Daoy (cell line): ENCODE measurements around the gene CNTNAP2. TPM values are rescaled to one million over a fixed set of nuclear protein-coding genes. Genes with fewer than 3 reads are reported as not detected.

Source experiments
- DNase-seq: peaks from one replicate; pipeline ENCODE4 v3.0.0-alpha.2; 2015; ENCODE audit warnings: low read depth
- total RNA-seq: library from RNA; depleted of rRNA; stranded (reverse); fragments of >200 nt; shearing (Covaris generic); gene quantifications from 2 replicates; pipeline ENCODE4 v1.2.3, GENCODE V29; 2014

CNTNAP2 gene
- total RNA-seq, 1 experiment from 2014 or later, result 6.4 TPM

DNA sequence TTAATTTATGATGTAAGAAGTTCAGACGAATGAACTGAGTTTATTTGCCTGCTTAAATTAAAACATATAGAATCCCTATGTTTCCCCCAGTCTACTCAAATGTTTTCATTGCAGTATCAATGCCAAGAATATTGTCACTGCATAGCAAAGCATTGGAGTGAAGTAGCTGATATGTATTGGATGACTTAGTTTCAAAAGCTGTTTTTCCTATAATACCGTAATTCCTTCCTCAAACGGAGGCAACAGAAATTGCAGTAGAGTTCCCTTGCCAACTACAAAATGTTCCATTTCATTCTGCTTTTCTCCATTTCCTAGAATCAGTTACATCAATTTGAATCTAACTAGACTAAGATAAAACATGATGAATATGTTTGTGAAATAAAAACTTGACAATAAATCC lies 174.1 kb downstream of the CNTNAP2 start:
- DNase-seq, result no peak

DNA sequence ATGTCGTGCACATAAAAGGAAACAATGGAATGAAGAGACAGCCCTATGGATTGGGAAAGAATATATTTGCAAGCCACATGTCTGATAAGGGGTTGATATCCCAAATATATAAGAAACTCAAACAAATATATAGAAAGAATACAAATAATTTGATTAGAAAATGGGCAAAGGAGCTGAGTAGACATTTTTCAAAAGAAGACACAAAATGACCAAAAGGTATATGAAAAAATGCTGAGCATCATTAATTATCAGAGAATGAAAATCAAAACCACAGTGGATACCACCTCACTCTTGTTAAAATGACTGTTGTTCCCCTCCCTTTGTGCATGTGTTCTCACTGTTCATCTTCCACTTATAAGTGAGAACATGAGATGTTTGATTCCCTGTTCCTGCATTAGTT lies 175.3 kb downstream of the CNTNAP2 start:
- DNase-seq, result no peak

DNA sequence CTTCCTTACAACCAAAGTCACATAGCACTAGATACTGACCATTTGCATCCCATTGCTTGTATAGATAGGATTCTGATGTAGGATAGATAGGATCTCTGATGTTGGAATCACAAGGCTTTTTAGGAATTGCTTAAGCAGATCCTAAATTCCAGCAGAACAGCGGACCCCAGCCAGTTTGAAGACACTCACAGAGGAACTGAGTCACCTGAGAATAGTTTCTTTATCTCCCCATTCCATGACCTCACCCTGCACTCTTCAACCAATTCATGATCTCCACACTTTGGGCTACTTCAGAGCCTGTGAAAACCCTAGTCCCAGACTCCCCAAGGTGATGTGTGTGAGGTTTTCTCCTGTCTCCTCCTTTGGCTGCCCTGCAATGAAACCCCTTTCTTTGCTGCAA lies 179.4 kb downstream of the CNTNAP2 start:
- no peak for DNase-seq

DNA sequence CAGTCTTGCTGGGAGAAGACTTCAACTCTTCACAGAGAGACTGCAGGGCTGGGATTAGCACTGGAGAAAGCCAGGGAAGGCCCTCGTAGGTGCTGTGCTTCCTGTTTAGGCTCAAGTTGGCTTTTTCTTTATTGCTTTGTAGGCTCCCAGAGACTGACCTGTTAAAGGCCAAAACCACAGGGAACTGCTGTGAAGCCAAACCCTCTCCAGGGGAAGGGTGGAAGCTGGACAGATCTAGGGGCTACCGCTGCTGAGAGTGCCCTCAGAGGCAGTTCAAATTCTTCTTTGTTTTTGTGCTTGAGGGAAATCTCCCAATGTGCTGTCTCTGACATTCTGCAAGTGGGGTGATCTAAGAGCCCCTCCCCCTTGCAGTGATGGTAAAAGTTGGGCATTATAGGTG lies 198.4 kb downstream of the CNTNAP2 start:
- DNase-seq, result no peak

DNA sequence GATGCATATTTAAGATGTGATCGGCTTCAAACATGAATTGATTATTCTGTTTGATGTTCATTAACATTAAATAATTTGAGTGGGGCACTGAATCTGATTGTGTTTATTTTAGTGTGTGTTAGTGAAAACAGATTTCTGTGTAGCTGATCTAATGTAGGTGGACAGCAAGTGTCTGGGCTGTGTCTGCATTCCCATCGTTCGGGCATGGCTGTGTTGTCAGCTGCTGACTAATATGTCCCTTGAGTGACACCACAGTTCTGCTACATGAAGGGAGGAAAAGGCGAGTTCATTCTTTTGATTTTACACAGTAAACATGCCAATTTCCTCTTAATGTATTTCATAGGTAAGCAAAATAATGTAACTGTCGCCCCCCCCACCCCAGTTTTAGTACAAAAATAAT lies 203.0 kb downstream of the CNTNAP2 start:
- DNase-seq, result no peak

DNA sequence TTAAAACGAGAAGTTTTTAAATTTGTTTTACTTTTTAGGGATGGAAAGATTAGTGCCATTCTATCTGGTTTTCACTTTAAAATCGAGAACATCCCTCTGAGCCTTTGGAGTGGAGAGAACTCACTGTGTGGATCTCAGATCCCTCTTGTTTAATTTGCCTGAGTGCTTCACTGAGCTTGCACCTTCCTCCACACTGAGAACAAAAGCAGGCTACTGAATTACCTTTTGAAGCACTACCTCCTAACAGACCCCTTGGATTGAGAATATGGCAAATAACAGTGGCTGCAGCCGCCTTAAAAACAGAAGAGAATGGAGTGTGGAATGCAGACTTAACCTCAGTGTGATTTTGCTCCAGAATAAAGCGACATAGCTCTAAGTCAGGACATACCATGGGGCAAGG lies 204.7 kb downstream of the CNTNAP2 start:
- no peak for DNase-seq

DNA sequence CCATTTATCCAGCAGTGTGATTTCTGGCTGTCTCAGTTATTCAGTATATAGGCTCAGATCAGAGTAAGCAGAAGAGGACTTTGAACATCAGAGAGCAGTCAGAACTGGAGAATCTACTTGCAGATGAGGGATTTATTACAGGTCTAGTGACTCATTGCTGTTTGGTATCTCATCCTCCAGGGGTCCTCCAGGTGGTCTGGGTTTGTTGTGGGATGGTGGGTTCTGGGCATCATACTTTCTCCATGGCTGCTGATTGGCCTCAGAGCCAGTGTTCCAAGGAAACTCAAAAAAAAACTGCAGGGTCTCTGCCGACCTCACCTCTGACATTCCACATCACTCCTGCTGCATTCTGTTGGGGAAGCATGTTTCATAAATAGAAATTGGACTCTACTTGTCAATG lies 214.8 kb downstream of the CNTNAP2 start:
- no peak for DNase-seq

DNA sequence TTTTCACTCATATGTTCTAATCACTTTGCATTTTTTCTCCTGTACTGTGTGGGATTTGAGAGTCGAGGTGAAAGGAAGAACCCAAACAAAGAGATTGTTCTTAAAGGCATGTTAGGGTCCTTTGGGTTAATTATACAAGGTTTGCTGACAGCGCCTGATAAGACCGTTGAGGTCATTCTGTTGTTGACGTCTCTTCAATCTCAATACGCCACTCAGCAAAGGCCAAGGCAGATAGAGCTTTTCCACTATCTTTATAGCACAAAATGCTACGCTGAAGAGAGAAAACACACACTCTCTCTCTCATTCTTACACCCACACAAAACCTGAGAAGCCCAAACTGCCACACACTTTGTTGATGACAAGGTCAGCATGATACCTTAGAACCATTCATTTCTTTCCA lies 228.7 kb downstream of the CNTNAP2 start:
- no peak for DNase-seq

DNA sequence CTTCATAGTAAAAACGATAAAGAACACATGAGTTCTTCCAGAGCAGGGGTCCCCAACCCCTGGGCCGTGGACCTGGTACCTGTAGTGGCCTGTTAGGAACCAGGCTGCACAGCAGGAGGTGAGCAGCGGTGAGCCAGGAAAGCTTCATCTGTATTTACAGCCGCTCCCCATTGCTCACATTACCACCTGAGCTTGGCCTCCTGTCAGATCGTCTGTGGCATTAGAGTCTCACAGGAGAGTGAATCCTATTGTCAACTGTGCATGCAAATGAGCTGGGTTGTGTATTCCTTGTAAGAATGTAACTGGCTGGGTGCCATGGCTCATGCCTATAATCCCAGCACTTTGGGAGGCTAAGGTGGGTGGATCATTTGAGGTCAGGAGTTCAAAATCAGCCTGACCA lies 229.5 kb downstream of the CNTNAP2 start:
- no peak for DNase-seq

DNA sequence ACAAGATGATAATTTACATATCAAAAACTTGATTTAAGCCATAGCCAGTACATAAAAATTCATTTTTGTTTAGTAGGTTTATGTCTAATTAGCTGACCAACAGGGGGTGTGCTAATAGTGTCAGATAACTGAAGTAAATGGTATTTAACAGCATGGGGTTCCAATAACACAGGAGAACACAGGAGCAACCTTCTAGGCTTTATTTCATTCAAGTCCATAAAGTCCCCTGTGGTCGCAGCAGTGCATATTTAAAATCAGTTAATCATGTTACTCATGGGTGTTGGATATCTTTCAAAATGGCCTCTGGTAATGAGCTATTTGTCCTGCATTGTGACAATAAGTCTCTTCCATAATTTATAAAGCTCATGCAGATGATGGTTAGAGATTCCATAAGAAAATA lies 238.6 kb downstream of the CNTNAP2 start:
- no peak for DNase-seq

DNA sequence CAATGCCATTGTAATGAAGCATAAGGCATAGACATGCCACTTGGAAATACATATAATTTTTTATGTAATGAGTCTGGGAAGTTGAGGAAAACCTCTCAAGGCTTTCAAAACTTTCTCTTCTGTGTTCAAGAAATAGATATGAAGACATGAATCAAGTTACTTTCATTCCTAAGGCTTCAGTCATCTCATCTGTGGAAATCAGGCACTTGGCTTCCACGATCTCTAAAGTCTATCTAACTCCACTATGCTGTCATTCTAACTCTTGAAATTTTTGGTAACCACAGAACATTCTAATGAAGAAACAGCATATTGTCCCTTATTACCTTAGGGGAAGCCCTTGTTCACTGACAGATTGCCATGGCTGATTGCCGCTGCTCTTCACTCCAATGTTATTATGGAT lies 242.6 kb downstream of the CNTNAP2 start:
- DNase-seq, result no peak

DNA sequence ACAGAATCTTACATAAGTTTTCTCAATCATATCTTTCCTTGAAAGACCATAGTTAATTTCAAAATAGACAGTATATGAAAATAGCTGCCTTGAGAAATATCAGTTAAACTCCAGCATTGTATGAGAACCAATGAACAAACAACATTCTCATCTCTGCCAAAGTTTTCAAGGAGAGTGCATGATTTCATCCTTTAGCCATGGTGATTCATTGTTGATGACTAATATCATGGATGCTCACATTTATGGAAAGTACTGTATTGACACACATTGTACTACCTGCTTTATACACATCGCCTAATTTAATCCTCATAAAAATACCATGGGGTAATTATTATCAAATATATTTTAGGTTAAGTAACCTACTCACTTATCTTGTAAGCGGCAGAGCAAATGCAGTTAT lies 250.3 kb downstream of the CNTNAP2 start:
- DNase-seq, result no peak

DNA sequence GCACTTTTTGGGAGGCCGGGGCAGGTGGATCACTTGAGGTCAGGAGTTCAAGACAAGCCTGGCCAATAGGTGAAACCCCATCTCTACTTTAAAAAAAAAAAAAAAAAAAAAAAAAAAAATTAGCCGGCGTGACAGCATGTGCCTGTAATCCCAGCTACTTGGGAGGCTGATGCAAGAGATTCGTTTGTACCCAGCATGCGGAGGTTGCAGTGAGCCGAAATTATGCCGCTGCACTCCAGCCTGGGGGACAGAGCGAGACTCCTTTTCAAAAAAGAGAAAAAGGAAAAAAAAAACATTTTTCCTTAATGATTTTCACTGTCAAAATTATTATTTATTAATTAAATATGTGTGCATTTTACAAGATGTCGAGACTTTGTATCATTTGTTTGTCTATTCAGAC lies 253.6 kb downstream of the CNTNAP2 start:
- DNase-seq, result no peak

DNA sequence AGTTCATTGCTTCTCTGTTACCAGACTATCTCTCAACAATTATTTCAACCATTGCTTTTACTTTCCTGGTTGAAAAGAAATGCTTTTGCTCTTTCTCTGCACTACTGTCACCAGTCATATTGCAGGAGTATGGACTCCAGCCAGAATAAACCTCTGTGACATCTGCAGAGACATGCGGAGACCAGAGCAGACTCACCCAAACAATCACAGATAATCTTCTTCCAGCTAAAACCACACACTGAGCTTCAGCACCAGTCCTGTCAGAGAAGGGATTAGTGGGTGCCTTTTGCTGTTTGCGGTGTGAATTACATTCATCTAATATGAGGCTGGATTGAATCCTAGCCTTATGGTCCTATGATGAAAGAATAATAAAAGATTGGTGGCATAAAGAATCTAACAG lies 258.6 kb downstream of the CNTNAP2 start:
- no peak for DNase-seq

DNA sequence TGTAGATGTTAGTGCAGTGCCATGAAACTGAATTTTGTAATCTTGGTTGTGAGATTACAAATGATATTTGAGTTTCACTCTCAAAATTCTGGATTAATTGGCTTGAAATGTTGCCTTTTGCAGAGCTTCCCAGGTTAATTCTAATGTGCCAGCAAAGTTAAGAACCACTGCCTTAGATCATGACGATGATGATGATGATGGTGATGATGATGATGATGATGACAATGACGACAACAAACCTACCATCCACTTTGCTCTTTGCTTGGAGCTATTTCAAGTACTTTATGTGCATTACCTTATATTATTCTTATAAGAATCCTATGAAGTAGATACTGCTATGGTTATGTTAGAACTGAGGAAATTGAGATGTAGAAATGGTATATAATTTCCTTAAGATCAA lies 261.6 kb downstream of the CNTNAP2 start:
- DNase-seq, result no peak

DNA sequence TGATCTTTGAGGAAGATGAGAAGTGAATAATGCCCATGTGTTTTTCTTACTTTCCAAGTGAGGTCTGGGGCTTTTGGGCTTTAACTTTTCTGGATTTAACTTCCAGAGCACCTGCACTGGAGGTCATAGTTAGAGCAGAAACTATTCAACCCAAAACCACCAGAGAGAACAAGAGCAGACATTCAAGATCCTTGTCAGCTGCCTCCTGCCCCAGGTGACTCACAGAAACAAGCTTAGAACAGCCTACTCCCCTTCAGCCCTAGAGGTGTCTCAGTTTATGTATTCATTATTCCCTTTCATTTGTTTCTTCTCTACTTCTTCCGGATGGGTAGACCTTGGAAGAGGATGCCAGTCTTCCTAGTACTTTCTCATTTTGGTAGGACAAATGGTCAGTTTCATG lies 270.5 kb downstream of the CNTNAP2 start:
- DNase-seq, result no peak

DNA sequence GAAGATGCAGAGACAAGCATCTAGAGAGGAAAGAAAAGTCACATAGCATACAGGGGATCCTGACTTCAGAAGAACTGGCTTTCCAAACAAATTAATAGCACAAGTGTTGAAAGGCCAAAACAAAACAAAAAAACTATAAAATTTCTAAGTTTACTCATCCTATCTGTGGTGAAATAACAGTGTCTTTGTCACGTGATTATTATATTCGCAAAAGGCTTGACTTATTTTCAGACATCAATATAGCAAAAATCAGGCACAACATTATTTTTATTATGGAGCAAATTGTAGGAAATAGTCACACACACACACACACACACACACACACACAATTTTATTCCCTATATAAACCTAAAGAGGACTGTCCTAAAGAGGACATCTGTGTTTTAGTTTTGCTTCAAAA lies 272.3 kb downstream of the CNTNAP2 start:
- DNase-seq, result no peak

DNA sequence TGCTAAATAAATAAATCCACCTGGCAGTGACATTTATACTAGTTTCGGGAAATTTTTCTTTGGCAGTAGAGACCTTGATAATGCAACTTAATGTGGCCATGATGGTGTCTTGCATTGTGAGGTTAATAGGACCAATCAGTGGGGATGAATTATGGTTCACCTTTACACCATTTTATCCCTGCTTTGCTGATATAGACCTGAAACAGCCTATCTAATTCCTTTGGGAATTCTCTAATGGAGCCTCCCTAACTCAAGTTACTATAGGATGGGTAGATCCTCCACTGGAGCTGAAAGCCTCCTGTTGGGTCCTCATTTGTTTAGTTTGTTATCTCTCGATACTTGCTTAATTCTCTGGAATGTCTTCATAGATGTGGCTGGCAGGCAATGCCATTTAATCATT lies 276.7 kb downstream of the CNTNAP2 start:
- DNase-seq, result no peak

DNA sequence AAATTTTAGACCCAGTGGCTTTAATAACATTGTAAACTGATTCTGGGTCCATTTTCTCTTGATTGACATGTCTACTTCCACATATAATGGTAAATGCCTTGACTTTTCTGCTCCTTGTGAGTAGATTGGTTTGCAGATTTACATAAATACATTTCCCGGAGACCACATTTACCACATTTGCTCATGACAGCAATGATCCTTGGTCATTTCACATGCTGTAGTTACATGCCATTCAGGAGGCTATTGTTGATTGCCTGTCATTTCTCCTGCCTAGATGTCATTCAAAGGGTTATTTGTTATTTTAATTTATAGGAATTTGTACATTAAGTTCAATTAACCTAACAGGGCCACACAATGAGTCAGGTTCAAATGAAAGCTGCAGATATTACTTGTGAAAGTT lies 280.5 kb downstream of the CNTNAP2 start:
- no peak for DNase-seq

DNA sequence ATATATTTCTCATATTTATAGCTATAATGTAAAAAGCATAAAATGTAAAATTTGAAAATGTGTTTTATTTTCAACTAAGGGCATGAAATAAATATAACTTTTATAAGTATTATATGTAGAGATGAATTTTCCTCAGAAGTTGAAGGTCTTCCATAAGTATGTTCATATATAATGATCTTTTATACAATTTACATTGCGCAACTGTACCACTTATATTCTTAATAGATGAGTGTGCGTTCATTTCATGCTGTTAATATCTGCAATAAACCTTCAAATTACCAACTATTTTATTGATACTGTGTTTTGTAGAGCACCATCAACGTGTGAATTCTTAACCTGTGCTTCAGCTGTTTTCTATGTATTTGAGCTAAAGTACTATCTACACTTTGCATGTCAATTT lies 285.3 kb downstream of the CNTNAP2 start:
- DNase-seq, result no peak

DNA sequence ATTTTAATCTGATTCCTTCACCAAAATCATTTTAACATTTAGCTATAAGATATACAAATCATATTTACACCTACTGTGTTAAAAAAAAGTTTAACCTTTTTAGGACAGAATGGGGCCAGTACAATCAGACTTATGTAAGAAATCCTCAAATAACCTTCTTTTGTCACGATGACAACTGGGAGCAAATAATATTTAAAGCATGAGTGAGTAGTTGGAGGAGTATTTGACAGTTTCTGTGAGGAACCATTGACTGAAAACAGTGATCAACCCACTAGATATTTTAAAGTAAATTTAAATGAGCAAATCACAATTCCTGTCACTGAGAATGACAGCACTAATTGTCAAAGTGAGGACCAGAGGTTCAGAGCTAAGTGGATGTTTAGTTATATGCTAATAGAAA lies 289.1 kb downstream of the CNTNAP2 start:
- no peak for DNase-seq

DNA sequence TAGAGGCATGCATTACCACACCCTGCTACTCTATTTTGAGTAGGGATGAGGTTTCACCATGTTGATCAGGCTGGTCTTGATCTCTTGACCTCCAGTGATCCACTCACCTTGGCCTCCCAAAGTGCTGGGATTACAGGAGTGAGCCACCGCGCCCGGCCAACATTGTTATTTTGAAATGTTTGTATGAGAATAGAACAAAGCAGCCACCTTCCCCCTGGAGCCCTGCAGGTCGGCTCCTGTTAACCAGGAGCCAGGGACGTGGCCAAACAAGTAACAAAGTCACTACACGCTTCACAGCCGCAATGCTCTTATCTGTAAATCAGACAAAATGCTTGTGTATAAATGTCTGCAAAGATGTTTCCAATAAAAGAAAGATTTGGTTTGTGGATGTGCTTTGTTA lies 295.4 kb downstream of the CNTNAP2 start:
- DNase-seq, result no peak

DNA sequence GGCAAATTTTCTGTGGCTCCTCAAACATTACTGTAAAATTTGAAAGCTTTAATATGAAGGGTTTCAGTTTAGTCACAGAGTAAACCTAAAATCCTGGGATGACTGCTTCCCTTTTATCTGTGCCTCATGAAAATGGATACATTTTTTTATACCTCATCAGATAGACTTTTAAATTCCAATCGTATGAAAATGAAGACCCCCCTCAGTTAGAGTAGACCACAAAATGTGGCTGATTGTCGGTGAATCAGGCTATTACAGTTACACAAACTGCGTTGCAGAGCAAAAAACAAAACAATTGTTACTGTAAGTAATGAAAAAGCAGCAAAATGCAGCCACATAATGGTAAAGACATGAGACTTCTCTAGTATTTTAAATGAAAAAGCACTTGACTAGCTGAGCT lies 296.2 kb downstream of the CNTNAP2 start:
- no peak for DNase-seq

DNA sequence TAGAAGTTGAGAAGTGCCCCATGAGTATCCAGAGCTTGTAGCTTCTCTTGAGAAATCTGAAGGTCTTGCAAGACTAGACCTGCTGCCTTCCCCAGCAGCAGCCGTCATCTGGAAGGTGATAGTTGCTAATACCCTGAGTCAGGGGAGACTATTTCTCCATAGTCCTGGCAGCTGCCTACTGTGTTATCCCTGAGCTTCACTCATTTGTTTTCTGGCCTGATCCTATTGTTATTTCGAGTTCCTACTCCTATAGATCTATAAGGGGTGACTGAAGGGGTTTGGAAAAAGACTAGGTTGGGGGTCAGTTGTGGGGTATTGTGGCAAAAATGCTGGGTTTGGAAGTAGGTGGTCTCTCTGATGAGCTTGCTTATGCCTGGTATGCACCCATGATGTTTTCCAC lies 297.8 kb downstream of the CNTNAP2 start:
- no peak for DNase-seq

DNA sequence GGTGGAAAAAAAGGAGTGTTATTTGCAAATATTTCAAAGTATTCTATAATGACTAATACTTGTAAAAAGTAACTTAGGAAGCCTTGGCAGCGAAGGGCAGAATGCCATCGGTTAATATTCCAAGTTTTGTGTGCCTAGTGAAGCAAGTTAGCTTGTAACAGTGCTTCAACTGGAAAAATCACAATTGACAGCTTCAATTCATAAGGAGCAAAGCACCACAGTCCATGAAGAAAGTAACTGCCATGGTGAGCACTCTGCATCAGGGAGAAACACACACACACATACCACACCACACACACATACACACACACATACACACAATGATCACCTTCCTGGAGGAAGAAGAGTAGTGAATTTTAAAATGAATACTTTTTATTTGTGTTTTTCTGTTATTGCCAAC lies 298.3 kb downstream of the CNTNAP2 start:
- DNase-seq, result no peak
